GM08714 (cell line): Measurements from ENCODE around the gene ERCC6L2.

ENCODE experiments used
- H3K4me3 ChIP-seq: fragments of 200-500 bp; sonication (Bioruptor generic); 2 replicates; pipeline ENCODE4 v1.5.1; 2014; ENCODE audit warnings: mild to moderate bottlenecking, low read length, inconsistent platforms
- ZNF274 ChIP-seq: IDR thresholded peaks from 2 replicates; pipeline ENCODE4 v1.6.1; 2012; ENCODE audit warnings: mild to moderate bottlenecking, low read depth, low read length

Gene ERCC6L2

DNA sequence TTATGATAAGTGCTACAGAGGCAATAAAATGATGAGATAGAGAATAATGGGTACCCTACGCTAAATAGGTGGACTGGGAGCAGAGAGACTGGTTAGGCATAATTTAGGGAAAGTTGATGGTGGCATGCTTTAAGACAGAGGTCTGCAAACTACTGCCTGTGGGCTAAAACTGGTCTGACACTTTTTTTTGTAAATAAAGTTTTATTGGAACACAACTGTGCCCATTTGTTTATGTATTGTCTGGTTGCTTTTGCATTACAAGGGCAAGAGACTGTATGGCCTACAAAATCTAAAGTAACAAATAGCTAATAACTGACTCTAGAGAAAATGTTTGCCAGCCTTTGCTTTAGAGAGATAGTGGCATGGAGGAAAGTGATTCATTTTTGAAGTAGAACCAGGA lies 2.5 kb downstream of the ERCC6L2 start:
- TF ChIP-seq ZNF274 = no peak
- no peak overlapping the region for H3K4me3 ChIP-seq

GRCh38 chr9:95879591-95879990 lies 4.1 kb downstream of the ERCC6L2 start:
- H3K4me3 ChIP-seq = no peak overlapping the region
- TF ChIP-seq ZNF274 = no peak

DNA sequence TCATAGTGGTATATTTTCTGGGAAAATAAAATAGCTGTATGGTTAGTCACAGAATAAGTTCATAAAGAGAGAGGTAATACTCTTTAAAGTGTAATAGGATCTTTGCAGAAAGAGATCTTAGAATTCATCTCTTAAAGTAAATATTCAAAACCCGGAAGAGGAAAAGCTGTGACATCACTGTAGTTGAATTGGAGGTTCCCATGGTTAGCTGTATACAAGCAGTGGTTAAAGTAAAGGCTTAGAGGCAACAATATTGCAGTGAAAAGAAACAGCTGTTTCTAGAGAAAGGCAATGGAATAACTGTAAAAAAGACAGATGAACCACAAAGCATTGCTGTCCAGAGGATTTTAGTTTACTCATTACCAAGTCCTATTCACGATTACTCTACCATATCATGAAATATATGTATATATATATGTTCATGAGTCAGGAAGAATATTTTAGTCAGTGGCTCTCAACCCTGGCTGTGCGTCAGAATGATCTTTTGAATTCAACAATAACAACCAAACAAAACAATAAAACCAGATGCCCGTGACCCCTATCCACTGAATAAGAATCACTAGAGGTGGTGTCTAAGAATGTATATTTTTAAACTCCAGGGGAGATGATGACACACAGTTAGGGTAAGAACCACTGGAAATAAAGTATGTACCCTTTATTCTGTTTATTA lies 4.7 kb downstream of the ERCC6L2 start:
- no peak overlapping the region for H3K4me3 ChIP-seq
- no peak for TF ChIP-seq ZNF274

- no peak overlapping the region for H3K4me3 ChIP-seq
- TF ChIP-seq ZNF274 = no peak
Measured at GRCh38 chr9:95887926-95888497, 12.5 kb downstream of the ERCC6L2 start.

DNA sequence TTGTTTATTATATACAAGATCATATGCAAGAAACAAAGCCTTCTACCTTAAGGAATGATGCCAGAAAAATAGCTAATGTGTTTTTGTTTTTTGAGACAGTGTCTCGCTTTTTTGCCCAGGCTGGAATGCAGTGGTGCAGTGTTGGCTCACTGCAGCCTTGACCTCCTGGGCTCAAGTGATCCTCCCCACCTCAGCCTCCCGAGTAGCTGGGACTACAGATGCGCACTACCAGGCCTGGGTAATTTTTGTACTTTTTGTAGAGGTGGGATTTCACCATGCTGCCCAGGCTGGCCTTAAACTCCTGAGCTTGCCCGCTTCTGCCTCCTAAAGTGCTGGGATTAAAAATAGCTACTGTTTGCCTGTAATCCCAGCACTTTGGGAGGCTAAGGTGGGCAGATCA lies 15.1 kb downstream of the ERCC6L2 start:
- no peak for TF ChIP-seq ZNF274
- no peak overlapping the region for H3K4me3 ChIP-seq

GRCh38 chr9:95891067-95891671 lies 15.7 kb downstream of the ERCC6L2 start:
- TF ChIP-seq ZNF274 = no peak
- H3K4me3 ChIP-seq = no peak overlapping the region

GRCh38 chr9:95892690-95893089 lies 17.2 kb downstream of the ERCC6L2 start:
- H3K4me3 ChIP-seq = no peak overlapping the region
- TF ChIP-seq ZNF274 = no peak

- TF ChIP-seq ZNF274 = no peak
Measured at GRCh38 chr9:95896580-95896979, 21.1 kb downstream of the ERCC6L2 start.

GRCh38 chr9:95901506-95901905 lies 26.0 kb downstream of the ERCC6L2 start:
- no peak for TF ChIP-seq ZNF274
- H3K4me3 ChIP-seq = no peak overlapping the region

More at GRCh38 chr9:95896580-95896979, 21.1 kb downstream of the ERCC6L2 start:
- no peak overlapping the region for H3K4me3 ChIP-seq

GRCh38 chr9:95903398-95903797 lies 27.9 kb downstream of the ERCC6L2 start:
- no peak overlapping the region for H3K4me3 ChIP-seq
- no peak for TF ChIP-seq ZNF274

DNA sequence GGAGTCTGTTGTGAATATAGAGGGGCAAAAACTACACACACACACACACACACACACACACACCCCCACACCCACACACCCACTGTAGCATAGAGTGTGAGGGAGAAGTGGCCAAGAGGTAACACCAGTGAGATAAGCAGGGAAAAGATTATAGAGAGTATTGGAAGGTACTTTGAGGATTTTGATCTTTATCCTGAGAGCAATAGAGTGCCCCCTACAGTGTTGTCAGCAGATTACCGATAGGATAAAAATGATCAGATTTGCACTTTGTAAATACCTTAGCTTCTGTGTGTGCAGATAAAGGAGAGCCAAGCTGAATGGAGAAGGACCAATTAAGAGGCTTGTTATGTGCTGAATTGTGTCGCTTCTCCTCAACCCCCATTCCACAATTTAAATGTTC lies 32.3 kb downstream of the ERCC6L2 start:
- no peak overlapping the region for H3K4me3 ChIP-seq
- TF ChIP-seq ZNF274 = no peak

DNA sequence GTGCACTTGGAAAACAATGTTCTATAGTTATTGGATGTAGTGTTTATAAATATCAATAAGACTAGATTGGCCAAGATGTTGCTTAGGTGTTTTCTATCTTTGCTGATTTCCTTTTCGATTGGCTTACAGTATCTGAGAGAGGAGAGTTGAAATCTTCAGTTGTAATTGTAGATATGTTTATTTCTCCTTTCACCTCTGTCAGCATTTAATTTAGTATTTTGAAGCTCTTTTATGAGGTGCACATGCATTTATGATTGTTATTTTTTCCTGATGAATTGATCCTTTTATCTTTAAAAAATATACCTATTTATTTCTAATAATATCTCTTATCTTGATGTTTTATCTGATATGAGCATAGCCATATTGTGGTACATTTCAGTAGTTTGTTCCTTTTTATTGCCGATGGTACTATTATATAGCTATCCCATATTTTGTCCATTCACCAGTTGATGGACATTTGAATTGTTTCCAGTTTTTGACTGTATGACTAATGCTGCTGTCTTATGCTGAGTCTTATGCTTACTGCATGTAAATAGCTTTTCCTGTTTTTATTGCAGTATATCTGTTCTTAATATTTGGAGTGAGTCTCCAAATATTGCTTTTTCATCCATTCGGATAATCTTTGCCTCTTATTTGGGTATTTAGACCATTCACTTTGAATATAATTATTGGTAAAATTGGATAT lies 34.7 kb downstream of the ERCC6L2 start:
- no peak for TF ChIP-seq ZNF274
- no peak overlapping the region for H3K4me3 ChIP-seq

- H3K4me3 ChIP-seq = no peak overlapping the region
Measured at GRCh38 chr9:95910770-95911340, 35.4 kb downstream of the ERCC6L2 start.

GRCh38 chr9:95912773-95913172 lies 37.3 kb downstream of the ERCC6L2 start:
- no peak overlapping the region for H3K4me3 ChIP-seq
- TF ChIP-seq ZNF274 = no peak

More at GRCh38 chr9:95910770-95911340, 35.4 kb downstream of the ERCC6L2 start:
- no peak for TF ChIP-seq ZNF274

DNA sequence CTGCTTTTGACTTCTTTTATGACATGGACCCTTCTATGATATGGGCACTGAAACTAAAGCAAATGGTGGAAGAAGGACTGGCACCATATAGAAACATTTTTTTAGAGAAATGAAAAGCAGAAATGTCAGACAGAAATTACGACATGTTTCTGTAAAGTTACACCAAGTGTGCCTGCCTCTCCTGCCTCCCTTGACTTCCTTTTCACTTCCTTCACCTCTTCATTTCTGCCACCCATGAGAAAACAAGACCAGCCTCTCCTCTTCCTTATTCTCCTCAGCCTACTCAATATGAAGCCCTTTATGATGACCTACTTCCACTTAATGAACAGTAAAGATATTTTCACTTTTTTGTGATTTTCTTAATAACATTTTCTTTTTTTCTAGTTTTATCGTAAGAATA lies 44.5 kb downstream of the ERCC6L2 start:
- TF ChIP-seq ZNF274 = no peak

GRCh38 chr9:95923794-95924193 lies 48.3 kb downstream of the ERCC6L2 start:
- no peak overlapping the region for H3K4me3 ChIP-seq
- TF ChIP-seq ZNF274 = no peak

More for the DNA sequence above, 44.5 kb downstream of the ERCC6L2 start:
- H3K4me3 ChIP-seq = no peak overlapping the region
